IgD-negative memory B cell (primary cell): ENCODE results near the gene SLX9. TPM values are rescaled to one million over a fixed set of nuclear protein-coding genes. Genes with fewer than 3 reads are reported as not detected.

Source experiments
- H3K27ac Mint-ChIP-seq, 3 donors: one replicate each; pipeline ENCODE4 v1.8.0; 2020 to 2022; ENCODE audit warnings: mild to moderate bottlenecking in 3 of 3, mixed read lengths in 3 of 3, moderate library complexity in 1 of 3
- H3K27me3 Mint-ChIP-seq: one replicate; pipeline ENCODE4 v1.8.0; 2021; ENCODE audit warnings: mixed read lengths
- H3K36me3 Mint-ChIP-seq: one replicate; pipeline ENCODE4 v1.8.0; 2020; ENCODE audit warnings: mild to moderate bottlenecking, mixed read lengths
- H3K4me1 Mint-ChIP-seq, 3 donors: one replicate each; pipeline ENCODE4 v1.8.0; 2020 to 2022; ENCODE audit warnings: mixed read lengths in 3 of 3, mild to moderate bottlenecking in 1 of 3
- H3K4me3 Mint-ChIP-seq, 4 donors: one replicate each; pipeline ENCODE4 v1.8.0; 2020 to 2022; ENCODE audit warnings: mild to moderate bottlenecking in 4 of 4, mixed read lengths in 4 of 4, moderate library complexity in 3 of 4
- H3K9me3 Mint-ChIP-seq, 3 donors: one replicate each; pipeline ENCODE4 v1.8.0; 2020 to 2021; ENCODE audit warnings: mixed read lengths in 3 of 3, mild to moderate bottlenecking in 1 of 3
- polyA plus RNA-seq: library from polyadenylated mRNA; unstranded; fragments of 300-500 nt; fragmentation: Illumina TruSeq; gene quantifications from one replicate; pipeline ENCODE4 v1.2.3, GENCODE V29; 2021

The SLX9 gene
- polyA plus RNA-seq, 1 donor from 2014 or later = 12.3 TPM

DNA sequence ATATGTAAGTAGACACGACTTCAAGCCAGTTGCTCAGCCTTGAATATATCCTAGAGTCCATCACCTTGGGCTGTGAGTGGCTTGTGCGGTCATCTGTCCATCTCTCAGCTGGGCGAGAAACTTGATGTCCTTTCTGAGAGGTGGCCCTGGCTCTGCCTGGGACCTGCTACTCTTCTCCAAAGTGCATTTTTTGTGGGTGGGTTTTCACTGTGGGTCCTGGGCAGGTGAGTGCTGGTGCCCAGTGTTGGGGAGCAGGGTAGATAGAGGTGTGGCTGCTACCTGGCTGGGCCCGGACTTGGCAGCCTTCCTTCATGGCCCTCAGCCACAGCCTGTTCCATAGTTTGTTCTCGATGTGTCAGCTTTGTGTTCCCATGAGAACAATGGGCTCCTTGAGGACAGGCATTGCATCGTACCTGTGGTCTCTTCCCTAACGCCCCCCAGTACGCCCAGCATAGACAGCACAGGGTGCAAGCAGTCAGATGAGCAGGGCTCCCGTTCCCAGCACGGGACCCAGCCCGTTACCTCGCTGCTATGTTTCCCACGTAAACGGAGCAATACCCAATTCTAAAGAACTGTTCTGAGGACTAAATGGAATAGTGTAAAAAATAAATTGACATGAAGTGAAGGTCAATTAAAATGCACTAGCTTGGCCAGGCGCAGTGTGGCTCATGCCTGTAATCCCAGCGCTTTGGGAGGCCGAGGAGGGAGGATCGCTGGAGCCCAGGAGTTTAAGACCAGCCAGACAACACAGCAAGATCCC lies 877 bp upstream of the SLX9 start:
- H3K4me1 Mint-ChIP-seq = peaks cover 28 to 32% (median 30%) of the 10 kb centered on the region in 3 donors
- H3K36me3 Mint-ChIP-seq = peaks cover 3% of the 10 kb centered on the region
- no peaks in the 10 kb centered on the region for H3K27me3 Mint-ChIP-seq
- H3K4me3 Mint-ChIP-seq = peak overlapping the region; percentile 87 to 93 (median 92)
- peak overlapping the region; percentile 10 to 83 (median 13) for H3K27ac Mint-ChIP-seq
- no peaks in the 10 kb centered on the region for H3K9me3 Mint-ChIP-seq

DNA sequence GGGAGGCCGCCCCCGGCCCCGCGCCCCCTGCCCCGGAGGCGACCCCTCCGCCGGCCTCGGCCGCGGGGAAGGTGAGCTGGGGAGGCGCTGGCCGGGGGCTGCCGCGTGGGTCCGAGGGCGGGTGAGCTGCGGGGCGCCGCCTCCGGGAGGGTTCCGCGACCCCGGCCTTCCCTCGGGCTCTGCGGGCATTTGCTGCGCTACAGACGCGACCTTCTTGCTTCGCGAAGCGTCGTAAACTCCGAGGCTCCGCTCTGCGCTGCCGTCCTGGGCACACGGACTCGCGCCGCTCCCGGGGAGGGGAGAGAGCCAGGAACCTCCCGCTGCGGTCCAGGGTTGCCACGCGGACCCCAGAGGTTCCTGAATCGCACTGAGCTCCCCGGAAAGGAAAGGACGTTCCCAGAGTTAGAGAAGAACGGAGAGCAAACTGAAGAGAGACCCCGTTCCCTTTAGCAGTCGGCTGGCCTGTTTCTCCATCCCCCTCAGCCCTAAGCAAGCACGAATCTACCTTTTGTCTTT lies 345 bp downstream of the SLX9 start:
- peak overlapping the region; percentile 89 to 96 (median 93) for H3K4me3 Mint-ChIP-seq
- no peaks in the 10 kb centered on the region for H3K9me3 Mint-ChIP-seq
- H3K27me3 Mint-ChIP-seq = no peaks in the 10 kb centered on the region
- H3K4me1 Mint-ChIP-seq = peaks cover 28 to 36% (median 30%) of the 10 kb centered on the region in 3 donors
- peak overlapping the region in 1 of 3 donors; percentile 73 for H3K27ac Mint-ChIP-seq
- peaks cover 6% of the 10 kb centered on the region for H3K36me3 Mint-ChIP-seq

GRCh38 chr21:44941567-44941966 lies 1.7 kb downstream of the SLX9 start:
- H3K9me3 Mint-ChIP-seq = no peaks in the 10 kb centered on the region
- peaks cover 6% of the 10 kb centered on the region for H3K36me3 Mint-ChIP-seq
- H3K27ac Mint-ChIP-seq = peak overlapping the region in 1 of 3 donors; percentile 73
- H3K4me3 Mint-ChIP-seq = peak overlapping the region; percentile 89 to 96 (median 93)
- no peaks in the 10 kb centered on the region for H3K27me3 Mint-ChIP-seq
- H3K4me1 Mint-ChIP-seq = peaks cover 26 to 41% (median 34%) of the 10 kb centered on the region in 3 donors

GRCh38 chr21:44942566-44942965 lies 2.7 kb downstream of the SLX9 start:
- Mint-ChIP-seq H3K4me3 (peak overlapping the region in 3 of 4 donors; percentile 51 to 93 (median 80)), H3K36me3 (peaks cover 6% of the 10 kb centered on the region), H3K27me3 (no peaks in the 10 kb centered on the region), H3K9me3 (no peaks in the 10 kb centered on the region), H3K27ac (no peak overlapping the region), H3K4me1 (peaks cover 26 to 41% (median 36%) of the 10 kb centered on the region in 3 donors)

GRCh38 chr21:44943005-44943685 lies 3.3 kb downstream of the SLX9 start:
- peak overlapping the region in 3 of 4 donors; percentile 27 to 74 (median 29) for H3K4me3 Mint-ChIP-seq
- H3K36me3 Mint-ChIP-seq = peaks cover 6% of the 10 kb centered on the region
- H3K27me3 Mint-ChIP-seq = no peaks in the 10 kb centered on the region
- no peaks in the 10 kb centered on the region for H3K9me3 Mint-ChIP-seq
- no peak overlapping the region for H3K27ac Mint-ChIP-seq
- peaks cover 26 to 41% (median 36%) of the 10 kb centered on the region in 3 donors for H3K4me1 Mint-ChIP-seq

DNA sequence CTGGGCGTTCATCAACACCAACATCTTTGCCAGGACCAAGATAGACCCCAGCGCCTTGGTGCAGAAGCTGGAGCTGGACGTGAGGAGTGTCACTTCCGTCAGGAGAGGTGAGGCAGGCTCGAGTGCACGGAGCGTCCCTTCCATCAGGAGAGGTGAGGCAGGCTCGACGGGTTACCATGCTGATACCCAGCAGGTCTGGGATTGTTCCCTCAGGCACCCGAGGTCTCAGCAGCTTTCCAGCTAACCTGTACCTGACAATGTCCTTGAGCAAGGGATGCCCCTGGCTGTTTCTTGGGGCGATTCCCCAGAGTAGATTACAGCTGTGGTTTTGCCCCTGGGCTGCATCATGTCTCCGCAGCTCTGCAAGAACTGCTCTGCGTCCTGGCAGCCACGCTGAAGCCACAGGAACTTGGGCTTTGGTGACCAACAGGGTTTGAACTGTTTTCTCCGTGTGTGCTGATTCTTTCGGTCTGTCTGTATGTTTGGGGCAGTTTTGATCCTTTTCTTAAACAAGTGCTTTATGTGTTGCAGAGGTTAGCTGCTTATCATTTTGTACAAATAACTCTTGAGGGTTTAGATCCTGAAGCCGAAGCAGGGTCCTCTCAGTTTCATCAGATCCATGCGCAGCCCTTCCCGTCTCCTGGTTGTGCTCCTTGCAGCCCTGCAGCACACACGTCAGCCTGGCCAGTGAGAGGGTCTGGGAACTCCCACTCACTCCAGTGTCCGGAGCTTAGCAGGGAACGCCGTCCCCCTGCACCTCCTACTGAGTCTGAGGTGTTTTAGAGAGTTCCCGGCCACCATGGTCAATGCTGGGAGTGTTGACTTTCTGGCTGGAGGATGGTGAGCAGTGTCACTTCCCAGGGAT lies 4.1 kb downstream of the SLX9 start:
- no peaks in the 10 kb centered on the region for H3K27me3 Mint-ChIP-seq
- no peak overlapping the region for H3K27ac Mint-ChIP-seq
- H3K36me3 Mint-ChIP-seq = peaks cover 6% of the 10 kb centered on the region
- peaks cover 26 to 41% (median 33%) of the 10 kb centered on the region in 3 donors for H3K4me1 Mint-ChIP-seq
- H3K4me3 Mint-ChIP-seq = peak overlapping the region in 2 of 4 donors; percentile 27 to 74
- no peaks in the 10 kb centered on the region for H3K9me3 Mint-ChIP-seq

- Mint-ChIP-seq H3K27ac (no peak overlapping the region), H3K36me3 (peaks cover 6% of the 10 kb centered on the region), H3K27me3 (no peaks in the 10 kb centered on the region), H3K9me3 (no peaks in the 10 kb centered on the region), H3K4me3 (no peak overlapping the region), H3K4me1 (peaks cover 27 to 37% (median 31%) of the 10 kb centered on the region in 3 donors)
Measured at GRCh38 chr21:44944596-44944995, 4.8 kb downstream of the SLX9 start.

GRCh38 chr21:44946254-44947041 lies 6.6 kb downstream of the SLX9 start:
- Mint-ChIP-seq H3K9me3 (no peaks in the 10 kb centered on the region), H3K27ac (no peak overlapping the region), H3K27me3 (no peaks in the 10 kb centered on the region), H3K4me3 (no peak overlapping the region), H3K36me3 (peaks cover 6% of the 10 kb centered on the region), H3K4me1 (peaks cover 18 to 28% (median 22%) of the 10 kb centered on the region in 3 donors)

DNA sequence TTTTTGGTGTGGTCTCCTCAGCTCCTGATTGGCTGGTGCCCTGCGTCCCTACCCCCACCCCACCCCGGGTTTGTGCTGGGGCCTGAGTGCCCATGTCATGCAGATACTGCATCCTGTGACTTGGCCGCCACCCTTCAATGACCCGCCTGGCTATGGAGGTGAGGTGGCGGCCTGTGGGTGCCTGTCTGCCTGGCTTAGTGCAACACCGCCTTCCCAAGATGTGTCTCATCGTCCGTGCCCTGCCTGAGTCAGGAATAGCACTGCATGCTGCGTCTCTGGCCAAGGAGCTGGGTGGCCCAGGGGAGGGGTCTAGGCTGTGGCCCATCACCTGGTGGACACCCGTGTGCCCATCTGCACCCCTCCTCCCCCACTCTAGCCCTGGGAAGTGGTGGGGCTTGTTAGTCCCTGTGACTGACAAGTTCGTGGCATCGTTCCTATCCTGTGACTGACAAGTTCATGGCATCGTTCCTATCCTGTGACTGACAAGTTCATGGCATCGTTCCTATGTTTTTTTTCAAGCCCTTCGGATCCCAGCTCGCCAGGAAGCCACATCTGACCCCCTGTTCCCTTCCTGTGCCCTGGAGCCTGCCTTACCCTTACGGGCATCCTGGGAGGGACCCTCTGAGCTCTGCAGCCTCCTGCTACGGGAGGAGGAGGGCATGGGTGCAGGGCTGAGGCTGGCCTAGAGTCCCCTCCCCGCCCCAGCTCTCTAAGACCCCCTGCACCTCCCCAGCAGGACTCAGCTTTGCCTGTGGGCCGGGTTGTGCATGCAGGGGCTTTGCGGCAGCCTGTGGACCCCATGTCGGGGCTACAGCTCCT lies 7.5 kb downstream of the SLX9 start:
- Mint-ChIP-seq H3K9me3 (no peaks in the 10 kb centered on the region), H3K4me1 (peaks cover 13 to 22% (median 18%) of the 10 kb centered on the region in 3 donors), H3K27ac (no peak overlapping the region), H3K36me3 (peaks cover 6% of the 10 kb centered on the region), H3K4me3 (no peak overlapping the region), H3K27me3 (no peaks in the 10 kb centered on the region)

DNA sequence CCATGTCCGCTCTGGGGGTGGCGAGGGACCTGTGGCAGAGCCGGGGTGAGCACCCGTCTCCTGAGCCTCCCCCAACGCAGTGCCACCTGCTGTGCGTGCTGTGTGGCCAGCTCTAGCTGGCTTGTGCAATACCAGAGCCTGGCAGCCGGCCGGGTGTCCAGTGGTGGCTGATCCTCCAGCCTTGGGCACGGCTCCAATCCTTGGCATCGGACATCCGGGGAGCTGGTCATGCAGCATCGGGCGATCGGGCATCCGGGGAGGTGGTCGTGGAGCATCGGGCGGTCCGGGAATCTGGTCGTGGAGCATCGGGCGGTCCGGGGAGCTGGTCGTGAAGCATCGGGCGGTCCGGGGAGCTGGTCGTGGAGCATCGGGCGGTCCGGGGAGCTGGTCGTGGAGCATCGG lies 8.1 kb downstream of the SLX9 start:
- no peak overlapping the region for H3K27ac Mint-ChIP-seq
- peaks cover 3% of the 10 kb centered on the region for H3K36me3 Mint-ChIP-seq
- peaks cover 9 to 19% (median 15%) of the 10 kb centered on the region in 3 donors for H3K4me1 Mint-ChIP-seq
- no peak overlapping the region for H3K4me3 Mint-ChIP-seq
- no peaks in the 10 kb centered on the region for H3K27me3 Mint-ChIP-seq
- H3K9me3 Mint-ChIP-seq = no peaks in the 10 kb centered on the region

- H3K36me3 Mint-ChIP-seq = peaks cover 3% of the 10 kb centered on the region
- H3K4me1 Mint-ChIP-seq = peaks cover 6 to 17% (median 13%) of the 10 kb centered on the region in 3 donors
- no peak overlapping the region for H3K4me3 Mint-ChIP-seq
- H3K27me3 Mint-ChIP-seq = no peaks in the 10 kb centered on the region
- H3K9me3 Mint-ChIP-seq = no peaks in the 10 kb centered on the region
- no peak overlapping the region for H3K27ac Mint-ChIP-seq
Measured at GRCh38 chr21:44948426-44949120, 8.7 kb downstream of the SLX9 start.

GRCh38 chr21:44949161-44949778 lies 9.4 kb downstream of the SLX9 start:
- no peaks in the 10 kb centered on the region for H3K27me3 Mint-ChIP-seq
- no peak overlapping the region for H3K27ac Mint-ChIP-seq
- H3K4me3 Mint-ChIP-seq = peak overlapping the region in 1 of 4 donors; percentile 78
- H3K36me3 Mint-ChIP-seq = peaks cover 3% of the 10 kb centered on the region
- H3K4me1 Mint-ChIP-seq = peaks cover 6 to 17% (median 15%) of the 10 kb centered on the region in 3 donors
- no peaks in the 10 kb centered on the region for H3K9me3 Mint-ChIP-seq
